H9 (cell line): ENCODE results near the gene RPS6KA1. TPM values are rescaled to one million over a fixed set of nuclear protein-coding genes. Genes with fewer than 3 reads are reported as not detected.

Experiments used
- DNase-seq: peaks from one replicate; pipeline ENCODE4 v3.0.0-alpha.2; 2017
- H2AFZ ChIP-seq: one replicate; pipeline ENCODE4 v1.6.1; 2013; ENCODE audit warnings: mild to moderate bottlenecking, low read length, control low read depth, moderate library complexity
- H2AK5ac ChIP-seq: 2 replicates; pipeline ENCODE4 v1.6.1; 2013; ENCODE audit warnings: low read length, control low read depth, mixed read lengths; ENCODE audit not compliant: insufficient read length
- H2BK120ac ChIP-seq: one replicate; pipeline ENCODE4 v1.6.1; 2013; ENCODE audit warnings: low read depth, mild to moderate bottlenecking, low read length, control low read depth, inconsistent platforms; ENCODE audit not compliant: poor library complexity, severe bottlenecking
- H2BK12ac ChIP-seq: 2 replicates; pipeline ENCODE4 v1.6.1; 2013; ENCODE audit warnings: low read length, control low read depth, mixed read lengths, low read depth; ENCODE audit not compliant: insufficient read length
- H2BK15ac ChIP-seq: 2 replicates; pipeline ENCODE4 v1.6.1; 2013; ENCODE audit warnings: low read depth, low read length, control low read depth
- H2BK20ac ChIP-seq: one replicate; pipeline ENCODE4 v1.6.1; 2013; ENCODE audit warnings: low read depth, mild to moderate bottlenecking, low read length, control low read depth, inconsistent platforms; ENCODE audit not compliant: poor library complexity, severe bottlenecking
- H2BK5ac ChIP-seq: 2 replicates; pipeline ENCODE4 v1.6.1; 2013; ENCODE audit warnings: low read length, control low read depth, mixed read lengths; ENCODE audit not compliant: insufficient read length
- H3K14ac ChIP-seq: 2 replicates; pipeline ENCODE4 v1.6.1; 2013; ENCODE audit warnings: low read length, control low read depth; ENCODE audit not compliant: insufficient read depth
- H3K18ac ChIP-seq: 2 replicates; pipeline ENCODE4 v1.6.1; 2013; ENCODE audit warnings: low read depth, mild to moderate bottlenecking, mixed read lengths, low read length, control low read depth; ENCODE audit not compliant: insufficient read length
- H3K23ac ChIP-seq: 2 replicates; pipeline ENCODE4 v1.6.1; 2013; ENCODE audit warnings: low read length, control low read depth, mixed read lengths, low read depth; ENCODE audit not compliant: insufficient read length
- H3K23me2 ChIP-seq: 2 replicates; pipeline ENCODE4 v1.6.1; 2013; ENCODE audit warnings: low read depth, mild to moderate bottlenecking, mixed read lengths, low read length, control low read depth; ENCODE audit not compliant: insufficient read length, poor library complexity, severe bottlenecking
- H3K27ac ChIP-seq: 2 replicates; pipeline ENCODE4 v1.5.1; 2013; ENCODE audit warnings: low read length, control low read depth, mixed read lengths, low read depth; ENCODE audit not compliant: insufficient read length
- H3K27me3 ChIP-seq: 2 replicates; pipeline ENCODE4 v1.6.1; 2013; ENCODE audit warnings: low read length, control low read depth, inconsistent platforms; ENCODE audit not compliant: insufficient read depth
- H3K4ac ChIP-seq: 2 replicates; pipeline ENCODE4 v1.6.1; 2013; ENCODE audit warnings: low read depth, mild to moderate bottlenecking, control low read depth, inconsistent platforms, low read length, moderate library complexity
- H3K4me1 ChIP-seq: 2 replicates; pipeline ENCODE4 v1.6.1; 2013; ENCODE audit warnings: low read length, control low read depth, inconsistent platforms; ENCODE audit not compliant: insufficient read depth
- H3K4me2 ChIP-seq: 2 replicates; pipeline ENCODE4 v1.6.1; 2013; ENCODE audit warnings: low read length, control low read depth, mixed read lengths; ENCODE audit not compliant: insufficient read length, insufficient read depth
- H3K56ac ChIP-seq: 2 replicates; pipeline ENCODE4 v1.6.1; 2013; ENCODE audit warnings: low read depth, mild to moderate bottlenecking, mixed read lengths, low read length, control low read depth; ENCODE audit not compliant: insufficient read length
- H3K79me1 ChIP-seq: 2 replicates; pipeline ENCODE4 v1.6.1; 2013; ENCODE audit warnings: low read depth, mild to moderate bottlenecking, moderate library complexity, low read length, control low read depth, inconsistent platforms; ENCODE audit not compliant: insufficient read depth, poor library complexity, severe bottlenecking
- H3K79me2 ChIP-seq: 2 replicates; pipeline ENCODE4 v1.6.1; 2013; ENCODE audit warnings: low read length, control low read depth, inconsistent platforms; ENCODE audit not compliant: insufficient read depth
- H3K9ac ChIP-seq: 2 replicates; pipeline ENCODE4 v1.6.1; 2013; ENCODE audit warnings: low read length, control low read depth, mixed read lengths; ENCODE audit not compliant: insufficient read length; ENCODE audit errors: extremely low read depth
- H3K9me3 ChIP-seq: one replicate; pipeline ENCODE4 v1.6.1; 2013; ENCODE audit warnings: low read depth, low read length, inconsistent platforms; ENCODE audit not compliant: control insufficient read depth
- H3T11ph ChIP-seq: one replicate; pipeline ENCODE4 v1.6.1; 2013; ENCODE audit warnings: mild to moderate bottlenecking, low read length, control low read depth, inconsistent platforms
- H4K20me1 ChIP-seq: one replicate; pipeline ENCODE4 v1.6.1; 2013; ENCODE audit not compliant: control insufficient read depth, insufficient read length, insufficient read depth
- H4K5ac ChIP-seq: 2 replicates; pipeline ENCODE4 v1.6.1; 2013; ENCODE audit warnings: low read depth, mild to moderate bottlenecking, mixed read lengths, low read length, control low read depth; ENCODE audit not compliant: insufficient read length
- H4K8ac ChIP-seq: replicated peaks from 2 replicates; pipeline ENCODE4 v1.6.1; 2013; ENCODE audit warnings: low read length, control low read depth, mixed read lengths, low read depth; ENCODE audit not compliant: insufficient read length
- H4K91ac ChIP-seq: 2 replicates; pipeline ENCODE4 v1.6.1; 2013; ENCODE audit warnings: low read depth, mild to moderate bottlenecking, moderate library complexity, mixed read lengths, low read length, control low read depth; ENCODE audit not compliant: insufficient read length
- H3K27ac Mint-ChIP-seq, 3 experiments: 2 replicates in 2 of 3; 3 replicates in 1 of 3; pipeline ENCODE4 v1.8.0; 2020 to 2021; ENCODE audit warnings: mixed read lengths in 3 of 3, mild to moderate bottlenecking in 1 of 3, moderate library complexity in 1 of 3
- H3K27me3 Mint-ChIP-seq: 2 replicates; pipeline ENCODE4 v1.8.0; 2021; ENCODE audit warnings: low read depth, mild to moderate bottlenecking, moderate library complexity, mixed read lengths
- H3K36me3 Mint-ChIP-seq, 3 experiments: 2 replicates in 2 of 3; 3 replicates in 1 of 3; pipeline ENCODE4 v1.8.0; 2020 to 2021; ENCODE audit warnings: low read depth in 3 of 3, mixed read lengths in 3 of 3; ENCODE audit not compliant: insufficient read depth in 1 of 3
- H3K4me1 Mint-ChIP-seq, 2 experiments: 2 replicates each; pipeline ENCODE4 v1.8.0; 2020; ENCODE audit warnings: mixed read lengths in 2 of 2
- H3K4me3 Mint-ChIP-seq, 2 experiments: 2 replicates in 1 of 2; 3 replicates in 1 of 2; pipeline ENCODE4 v1.8.0; 2020 to 2021; ENCODE audit warnings: mild to moderate bottlenecking in 2 of 2, mixed read lengths in 2 of 2, moderate library complexity in 1 of 2
- H3K9me3 Mint-ChIP-seq, 2 experiments: 2 replicates in 1 of 2; 3 replicates in 1 of 2; pipeline ENCODE4 v1.8.0; 2020; ENCODE audit warnings: mild to moderate bottlenecking in 2 of 2, mixed read lengths in 2 of 2, moderate library complexity in 1 of 2
- CTCF ChIP-seq: fragments of 200-600 bp; sonication (generic); conservative IDR thresholded peaks from 3 replicates; pipeline ENCODE4 v1.8.0; 2021; ENCODE audit warnings: antibody characterized with exemption, mild to moderate bottlenecking
- total RNA-seq: library from RNA; stranded (reverse); gene quantifications from 2 replicates; pipeline ENCODE4 v1.2.1, GENCODE V29; 2021

RPS6KA1 gene
- total RNA-seq, 1 experiment from 2014 or later, result 45.3 TPM

DNA sequence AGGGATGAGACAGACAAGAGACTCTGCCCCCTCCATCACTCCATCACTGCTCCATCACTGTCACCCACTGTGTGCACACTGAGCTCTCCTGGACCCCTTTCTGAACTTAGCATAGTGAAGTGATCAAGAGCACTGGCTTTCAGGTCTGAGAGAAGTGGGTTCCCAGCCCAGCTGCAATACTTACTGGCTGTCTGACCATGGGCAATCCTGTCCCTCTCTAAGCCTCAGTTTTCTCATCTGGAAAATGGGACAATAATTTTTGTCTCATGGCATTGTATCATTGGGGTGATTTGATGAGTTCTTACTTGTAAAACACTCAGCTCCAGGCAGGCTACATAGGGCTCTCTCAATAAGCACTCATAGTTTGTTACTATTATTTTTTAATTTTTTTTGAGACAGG lies 7.5 kb upstream of the RPS6KA1 start:
- Histone ChIP-seq H3K23me2 (no peaks in the 10 kb centered on the region), H4K91ac (no peak overlapping the region), H2BK5ac (no peak overlapping the region), H2BK20ac (no peak overlapping the region), H4K5ac (no peak overlapping the region), H3K18ac (no peak overlapping the region), H3K56ac (no peak overlapping the region), H3K27me3 (no peaks in the 10 kb centered on the region), H3K9ac (no peak overlapping the region), H3K14ac (no peak overlapping the region), H3T11ph (no peak overlapping the region), H3K79me2 (no peaks in the 10 kb centered on the region), H4K20me1 (no peaks in the 10 kb centered on the region), H2AK5ac (no peak overlapping the region), H3K23ac (no peak overlapping the region), H3K4me2 (no peak overlapping the region), H2BK15ac (no peak overlapping the region), H3K27ac (no peak overlapping the region), H2BK120ac (no peak overlapping the region), H2BK12ac (no peak overlapping the region), H3K4me1 (no peaks in the 10 kb centered on the region), H4K8ac (no peak overlapping the region), H2AFZ (no peak overlapping the region), H3K79me1 (no peaks in the 10 kb centered on the region), H3K9me3 (no peaks in the 10 kb centered on the region), H3K4ac (no peak overlapping the region)
- no peak for DNase-seq
- no peak for TF ChIP-seq CTCF
- H3K9me3 Mint-ChIP-seq, result no peaks in the 10 kb centered on the region
- peaks cover 21% of the 10 kb centered on the region for H3K27me3 Mint-ChIP-seq
- no peak overlapping the region for H3K4me3 Mint-ChIP-seq
- H3K36me3 Mint-ChIP-seq, result no peaks in the 10 kb centered on the region
- peaks cover 11 to 15% of the 10 kb centered on the region in 2 experiments for H3K4me1 Mint-ChIP-seq
- H3K27ac Mint-ChIP-seq, result no peak overlapping the region
